ENCODE results near the gene TMEM30A.

Gene TMEM30A

GRCh38 chr6:75261299-75261698, 23.3 kb downstream of the TMEM30A start:
- no peak for DNase-seq

- no peak for DNase-seq
Measured at GRCh38 chr6:75257343-75258087, 27.1 kb downstream of the TMEM30A start.

- no peak for DNase-seq
Measured at GRCh38 chr6:75250552-75250951, 34.0 kb downstream of the TMEM30A start.

- no peak for DNase-seq
Measured at GRCh38 chr6:75249837-75250236, 34.8 kb downstream of the TMEM30A start.

- no peak for DNase-seq
Measured at GRCh38 chr6:75246386-75246785, 38.2 kb downstream of the TMEM30A start.

- DNase-seq = no peak
Measured at GRCh38 chr6:75244063-75244584, 40.5 kb downstream of the TMEM30A start.

GRCh38 chr6:75243333-75244062, 41.1 kb downstream of the TMEM30A start, which contains the start of gene COX7A2:
Gene COX7A2, minus strand, starts transcription at chr6:75243801. Its CDS starts 67 bp downstream, at chr6:75243734.
- peak; percentile 93 to 94 for DNase-seq

GRCh38 chr6:75236630-75237029, 48.0 kb downstream of the TMEM30A start:
- DNase-seq = no peak

GRCh38 chr6:75235271-75235670, 49.3 kb downstream of the TMEM30A start:
- DNase-seq = no peak

GRCh38 chr6:75234126-75234865, 50.3 kb downstream of the TMEM30A start:
- DNase-seq = no peak

GRCh38 chr6:75233092-75233615, 51.4 kb downstream of the TMEM30A start:
- DNase-seq = no peak

GRCh38 chr6:75230484-75231325, 53.9 kb downstream of the TMEM30A start:
- no peak for DNase-seq

- DNase-seq = no peak
Measured at GRCh38 chr6:75224303-75224926, 60.2 kb downstream of the TMEM30A start.

- DNase-seq = no peak
Measured at GRCh38 chr6:75223428-75223827, 61.2 kb downstream of the TMEM30A start.

GRCh38 chr6:75222261-75222660, 62.3 kb downstream of the TMEM30A start:
- DNase-seq = no peak

GRCh38 chr6:75221116-75221515, 63.5 kb downstream of the TMEM30A start:
- no peak for DNase-seq

- DNase-seq = no peak
Measured at GRCh38 chr6:75220357-75220756, 64.2 kb downstream of the TMEM30A start.

GRCh38 chr6:75219263-75219662, 65.3 kb downstream of the TMEM30A start:
- no peak for DNase-seq

GRCh38 chr6:75217193-75217592, 67.4 kb downstream of the TMEM30A start:
- no peak for DNase-seq

- no peak for DNase-seq
Measured at GRCh38 chr6:75215291-75215690, 69.3 kb downstream of the TMEM30A start.

GRCh38 chr6:75213732-75214131, 70.9 kb downstream of the TMEM30A start:
- no peak for DNase-seq

- DNase-seq = no peak
Measured at GRCh38 chr6:75213112-75213511, 71.5 kb downstream of the TMEM30A start.

Measured in CD4-positive, alpha-beta T cell treated with Interleukin-4 for 1 hour (primary cell).